ELF-1 (cell line): ENCODE measurements around the gene DZANK1.
A peak's percentile ranks its signal among the peaks of the same experiment; 100 is the strongest.
"Not testable (repeated sequence)": the region's sequence is repeated elsewhere in the genome, so short reads cannot be mapped to it uniquely, and the experiment has no call there.

Experiments
- DNase-seq: peaks from one replicate; pipeline ENCODE4 v3.0.0-alpha.2; 2016; ENCODE audit warnings: low read depth, low spot score

DZANK1 gene

GRCh38 chr20:18440403-18440802 is 26.4 kb downstream of the DZANK1 start:
- no peak for DNase-seq

- DNase-seq: no peak
These were observed 30.0 kb downstream of the DZANK1 start for GRCh38 chr20:18436847-18437246.

GRCh38 chr20:18431206-18431605 is 35.6 kb downstream of the DZANK1 start:
- peak; percentile 40 for DNase-seq

- no peak for DNase-seq
These were observed 36.5 kb downstream of the DZANK1 start for GRCh38 chr20:18430172-18430826.

GRCh38 chr20:18428490-18429173 is 38.2 kb downstream of the DZANK1 start:
- no peak for DNase-seq

- DNase-seq: no peak
These were observed 39.6 kb downstream of the DZANK1 start for GRCh38 chr20:18427214-18427613.

GRCh38 chr20:18421608-18422007 is 45.2 kb downstream of the DZANK1 start:
- DNase-seq: no peak

- no peak for DNase-seq
These were observed 50.3 kb downstream of the DZANK1 start for GRCh38 chr20:18416486-18416885.

GRCh38 chr20:18414140-18414539 is 52.7 kb downstream of the DZANK1 start:
- DNase-seq: no peak

- DNase-seq: no peak
These were observed 54.5 kb downstream of the DZANK1 start for GRCh38 chr20:18412221-18412901.

GRCh38 chr20:18405826-18406225 is 61.0 kb downstream of the DZANK1 start:
- no peak for DNase-seq

GRCh38 chr20:18404172-18404571 is 62.7 kb downstream of the DZANK1 start:
- no peak for DNase-seq

GRCh38 chr20:18403269-18403668 is 63.6 kb downstream of the DZANK1 start:
- DNase-seq: no peak

GRCh38 chr20:18401305-18401704 is 65.5 kb downstream of the DZANK1 start:
- no peak for DNase-seq

GRCh38 chr20:18400460-18400859 is 66.4 kb downstream of the DZANK1 start:
- DNase-seq: no peak

- not testable (repeated sequence) for DNase-seq
These were observed 68.1 kb downstream of the DZANK1 start for GRCh38 chr20:18398713-18399112.

GRCh38 chr20:18397030-18397429 is 69.8 kb downstream of the DZANK1 start:
- DNase-seq: no peak

- DNase-seq: no peak
These were observed 71.3 kb downstream of the DZANK1 start for GRCh38 chr20:18395544-18395943.

- peak; percentile 54 for DNase-seq
These were observed 72.5 kb downstream of the DZANK1 start for GRCh38 chr20:18394363-18394762.

GRCh38 chr20:18391686-18392085 is 75.1 kb downstream of the DZANK1 start:
- DNase-seq: no peak

GRCh38 chr20:18390201-18390600 is 76.6 kb downstream of the DZANK1 start:
- DNase-seq: no peak

GRCh38 chr20:18388860-18389259 is 78.0 kb downstream of the DZANK1 start:
- no peak for DNase-seq
